RWPE2 (cell line): ENCODE results near the gene SPOUT1.
"Not testable (repeated sequence)": the region's sequence is repeated elsewhere in the genome, so short reads cannot be mapped to it uniquely, and the experiment has no call there.

Experiments
- ATAC-seq: fragments of 200-7000 bp; cut with Tn5 transposase; 3 replicates; pipeline ENCODE4 v1.9.1; 2021; ENCODE audit warnings: low read depth
- DNase-seq: peaks from one replicate; pipeline ENCODE4 v3.0.0-alpha.2; 2020; ENCODE audit warnings: low spot score
- H3K27ac ChIP-seq: fragments of 450-650 bp; 2 replicates; pipeline ENCODE4 v1.5.1; 2017; ENCODE audit warnings: mild to moderate bottlenecking; ENCODE audit not compliant: poor library complexity, severe bottlenecking
- H3K27me3 ChIP-seq: fragments of 250-450 bp; sonication (Bioruptor Pico); 2 replicates; pipeline ENCODE4 v1.5.1; 2021; ENCODE audit warnings: mild to moderate bottlenecking, moderate library complexity; ENCODE audit not compliant: insufficient read depth, poor library complexity, severe bottlenecking
- H3K36me3 ChIP-seq: fragments of 250-450 bp; sonication (Bioruptor Pico); 2 replicates; pipeline ENCODE4 v1.5.1; 2020; ENCODE audit warnings: low read depth, mild to moderate bottlenecking, moderate library complexity
- H3K4me1 ChIP-seq: fragments of 250-450 bp; sonication (Bioruptor Pico); 2 replicates; pipeline ENCODE4 v1.5.1; 2021; ENCODE audit warnings: mild to moderate bottlenecking, moderate library complexity; ENCODE audit not compliant: insufficient read depth, poor library complexity, severe bottlenecking
- H3K4me3 ChIP-seq: fragments of 250-450 bp; sonication (Bioruptor Pico); 2 replicates; pipeline ENCODE4 v1.5.1; 2021; ENCODE audit warnings: mild to moderate bottlenecking, moderate library complexity; ENCODE audit not compliant: severe bottlenecking
- H3K9me3 ChIP-seq: fragments of 250-450 bp; sonication (Bioruptor Pico); 2 replicates; pipeline ENCODE4 v1.5.1; 2021; ENCODE audit warnings: mild to moderate bottlenecking, moderate library complexity; ENCODE audit not compliant: severe bottlenecking
- TF ChIP-seq, protein P1 (sequence below): fragments of 450-650 bp; IDR thresholded peaks from one replicate; pipeline ENCODE4 v1.5.1; 2017; ENCODE audit warnings: mild to moderate bottlenecking, moderate library complexity; ENCODE audit not compliant: poor library complexity, severe bottlenecking

The SPOUT1 gene

DNA sequence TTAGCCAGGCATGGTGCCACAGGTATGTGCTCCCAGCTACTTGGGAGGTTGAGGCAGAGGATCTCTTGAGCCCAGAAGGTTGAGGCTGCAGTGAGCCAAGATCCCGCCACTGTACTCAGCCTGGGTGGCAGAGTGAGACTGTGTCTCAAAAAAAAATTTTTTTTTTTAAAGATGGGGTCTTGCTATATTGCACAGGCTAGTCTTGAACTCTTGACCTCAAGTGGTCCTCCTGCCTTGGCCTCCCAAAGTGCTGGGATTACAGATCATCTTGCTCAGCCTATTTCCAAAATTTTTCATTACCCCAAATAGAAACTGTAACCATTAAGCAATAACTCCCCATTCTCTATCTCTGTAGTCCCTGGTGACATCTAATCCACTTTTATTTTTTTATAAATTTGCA is 46.9 kb downstream of the SPOUT1 start:
- TF ChIP-seq, protein P1, sequence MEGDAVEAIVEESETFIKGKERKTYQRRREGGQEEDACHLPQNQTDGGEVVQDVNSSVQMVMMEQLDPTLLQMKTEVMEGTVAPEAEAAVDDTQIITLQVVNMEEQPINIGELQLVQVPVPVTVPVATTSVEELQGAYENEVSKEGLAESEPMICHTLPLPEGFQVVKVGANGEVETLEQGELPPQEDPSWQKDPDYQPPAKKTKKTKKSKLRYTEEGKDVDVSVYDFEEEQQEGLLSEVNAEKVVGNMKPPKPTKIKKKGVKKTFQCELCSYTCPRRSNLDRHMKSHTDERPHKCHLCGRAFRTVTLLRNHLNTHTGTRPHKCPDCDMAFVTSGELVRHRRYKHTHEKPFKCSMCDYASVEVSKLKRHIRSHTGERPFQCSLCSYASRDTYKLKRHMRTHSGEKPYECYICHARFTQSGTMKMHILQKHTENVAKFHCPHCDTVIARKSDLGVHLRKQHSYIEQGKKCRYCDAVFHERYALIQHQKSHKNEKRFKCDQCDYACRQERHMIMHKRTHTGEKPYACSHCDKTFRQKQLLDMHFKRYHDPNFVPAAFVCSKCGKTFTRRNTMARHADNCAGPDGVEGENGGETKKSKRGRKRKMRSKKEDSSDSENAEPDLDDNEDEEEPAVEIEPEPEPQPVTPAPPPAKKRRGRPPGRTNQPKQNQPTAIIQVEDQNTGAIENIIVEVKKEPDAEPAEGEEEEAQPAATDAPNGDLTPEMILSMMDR: no peak

DNA sequence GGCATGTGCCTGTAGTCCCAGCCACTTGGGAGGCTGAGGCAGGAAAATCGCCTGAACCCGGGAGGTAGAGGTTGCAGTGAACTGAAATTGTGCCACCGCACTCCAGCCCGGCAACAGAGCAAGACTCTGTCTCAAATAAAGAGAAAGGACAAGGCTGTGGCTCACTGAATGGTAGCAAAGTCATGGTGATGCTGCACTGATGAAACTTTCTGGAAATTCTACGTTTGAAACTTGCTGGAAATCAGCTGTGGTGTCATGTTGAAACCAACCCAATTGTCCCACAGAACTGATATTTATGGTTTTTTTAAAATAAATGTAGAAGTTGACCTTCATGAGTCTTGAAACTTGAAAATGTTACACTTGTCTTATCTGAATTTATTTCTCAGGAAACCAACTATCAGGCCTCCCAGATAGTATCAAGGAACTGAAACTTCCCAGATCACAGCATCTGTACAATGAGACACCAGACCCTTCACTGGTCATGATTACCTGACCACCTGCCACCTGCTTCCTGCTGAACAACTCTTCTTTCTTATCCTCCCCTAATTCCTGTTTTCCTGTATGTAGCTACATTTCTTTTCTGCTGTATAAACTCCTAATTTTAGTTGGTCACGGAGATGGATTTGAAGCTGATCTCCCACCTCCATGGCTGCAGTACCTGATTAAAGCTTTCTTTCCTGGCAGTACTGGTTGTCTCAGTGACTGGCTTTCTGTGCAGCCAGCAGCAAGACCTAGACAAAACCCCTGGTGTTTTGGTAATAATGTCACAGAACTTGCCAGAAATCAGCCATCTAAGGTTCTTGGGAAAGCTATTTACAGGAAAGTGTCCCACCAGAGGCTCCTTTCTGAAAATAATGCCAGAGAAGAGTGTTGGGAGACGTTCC is 48.2 kb downstream of the SPOUT1 start:
- Histone ChIP-seq H3K27me3 (no peaks in the 10 kb centered on the region), H3K9me3 (no peaks in the 10 kb centered on the region), H3K4me3 (no peak overlapping the region), H3K27ac (no peak overlapping the region), H3K36me3 (no peaks in the 10 kb centered on the region), H3K4me1 (no peaks in the 10 kb centered on the region)
- TF ChIP-seq, protein P1: no peak
- ATAC-seq (no peak), DNase-seq (no peak)

More for the DNA sequence above, 46.9 kb downstream of the SPOUT1 start:
- ATAC-seq (no peak), DNase-seq (no peak)
- Histone ChIP-seq H3K4me3 (no peak overlapping the region), H3K4me1 (no peaks in the 10 kb centered on the region), H3K36me3 (no peaks in the 10 kb centered on the region), H3K9me3 (no peaks in the 10 kb centered on the region), H3K27ac (no peak overlapping the region), H3K27me3 (no peaks in the 10 kb centered on the region)

DNA sequence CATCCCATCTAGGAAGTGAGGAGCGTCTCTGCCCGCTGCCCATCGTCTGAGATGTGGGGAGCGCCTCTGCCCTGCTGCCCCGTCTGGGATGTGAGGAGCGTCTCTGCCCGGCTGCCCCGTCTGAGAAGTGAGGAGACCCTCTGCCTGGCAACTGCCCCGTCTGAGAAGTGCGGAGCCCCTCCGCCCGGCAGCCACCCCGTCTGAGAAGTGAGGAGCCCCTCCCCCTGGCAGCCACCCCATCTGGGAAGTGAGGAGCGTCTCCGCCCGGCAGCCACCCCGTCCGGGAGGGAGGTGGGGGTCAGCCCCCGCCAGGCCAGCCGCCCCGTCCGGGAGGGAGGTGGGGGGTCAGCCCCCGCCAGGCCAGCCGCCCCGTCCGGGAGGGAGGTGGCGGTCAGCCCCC is 49.5 kb downstream of the SPOUT1 start:
- H3K27ac ChIP-seq, ATAC-seq, H3K27me3 ChIP-seq, H3K4me3 ChIP-seq, DNase-seq, H3K4me1 ChIP-seq, H3K36me3 ChIP-seq, H3K9me3 ChIP-seq: not testable (repeated sequence)

DNA sequence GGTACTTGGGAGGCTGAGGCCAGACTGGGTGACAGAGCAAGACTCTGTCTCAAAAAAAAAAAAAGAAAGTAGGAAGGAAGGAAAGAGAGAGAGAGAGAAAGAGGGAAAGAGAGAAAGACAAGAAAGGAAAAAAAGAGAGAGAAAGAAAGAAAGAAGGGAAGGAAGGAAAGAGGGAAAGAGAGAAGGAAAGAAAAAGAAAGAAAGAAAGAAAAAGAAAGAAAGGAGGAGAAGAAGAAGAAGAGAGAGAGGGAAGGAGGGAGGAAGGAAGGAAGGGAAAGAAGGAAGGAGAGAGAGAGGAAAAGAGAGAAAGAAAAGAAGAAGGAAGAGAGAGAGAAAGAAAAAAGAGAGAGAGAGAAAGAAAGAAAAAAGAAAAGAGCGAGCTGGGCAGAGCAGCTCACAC is 54.8 kb downstream of the SPOUT1 start:
- TF ChIP-seq, protein P1: no peak
- Histone ChIP-seq H3K4me1 (no peaks in the 10 kb centered on the region), H3K4me3 (no peak overlapping the region), H3K27me3 (no peaks in the 10 kb centered on the region), H3K27ac (no peak overlapping the region), H3K36me3 (no peaks in the 10 kb centered on the region), H3K9me3 (no peaks in the 10 kb centered on the region)
- DNase-seq (no peak), ATAC-seq (no peak)

DNA sequence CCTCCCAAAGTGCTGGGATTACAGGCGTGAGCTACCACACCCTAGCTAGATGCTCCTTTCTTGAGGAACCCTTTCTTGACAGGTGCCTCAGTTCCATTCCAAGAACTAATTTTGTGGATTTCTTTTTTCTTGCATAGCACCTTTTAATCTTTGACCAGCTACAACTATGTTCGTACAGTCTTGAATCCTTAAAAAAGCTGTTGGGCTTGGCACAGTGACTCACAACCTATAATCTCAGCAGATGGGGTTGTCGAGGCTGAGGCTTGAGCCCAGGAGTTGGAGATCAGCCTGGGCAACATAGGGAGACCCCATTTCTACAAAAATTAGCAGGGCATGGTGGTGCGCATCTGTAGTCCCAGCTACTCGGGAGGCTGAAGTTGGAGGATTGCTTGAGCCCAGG is 56.5 kb downstream of the SPOUT1 start:
- Histone ChIP-seq H3K4me1 (no peaks in the 10 kb centered on the region), H3K36me3 (no peaks in the 10 kb centered on the region), H3K4me3 (no peak overlapping the region), H3K9me3 (no peaks in the 10 kb centered on the region), H3K27me3 (no peaks in the 10 kb centered on the region), H3K27ac (no peak overlapping the region)
- TF ChIP-seq, protein P1: no peak
- DNase-seq (no peak), ATAC-seq (no peak)
